Measurements from ENCODE around the gene IGDCC3.
"Not testable (repeated sequence)": the region's sequence is repeated elsewhere in the genome, so short reads cannot be mapped to it uniquely, and the experiment has no call there.

The IGDCC3 gene

DNA sequence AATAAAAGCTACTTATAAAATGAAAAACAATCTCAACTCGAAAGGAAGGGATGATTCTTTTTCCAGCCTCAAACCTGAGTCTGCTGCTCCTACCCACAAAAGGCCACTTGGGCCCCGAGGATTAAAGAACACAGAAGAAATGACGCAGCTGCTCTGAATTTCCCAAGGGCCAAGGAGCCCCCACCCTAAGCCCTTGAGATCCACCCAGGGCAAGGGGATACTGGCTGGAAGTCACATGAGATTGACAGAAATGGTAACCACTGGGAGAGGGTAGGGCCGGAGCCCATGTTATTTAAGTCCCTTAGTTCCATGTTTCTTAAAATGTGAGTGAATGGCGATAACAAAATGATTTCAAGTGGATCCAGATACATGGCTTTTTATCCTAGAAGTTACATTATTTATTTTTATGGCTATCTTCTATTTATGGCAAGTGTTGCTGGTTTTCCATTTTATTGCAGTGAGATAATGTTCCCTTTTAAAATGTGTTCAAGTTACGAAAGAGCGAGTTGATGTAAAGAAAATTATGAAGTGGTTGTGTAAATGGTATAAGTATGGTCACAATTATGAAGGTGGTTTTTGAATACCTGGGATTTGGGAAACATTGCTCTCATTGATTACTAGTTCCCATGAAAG lies 28.1 kb upstream of the IGDCC3 start:
- no peak for DNase-seq

DNA sequence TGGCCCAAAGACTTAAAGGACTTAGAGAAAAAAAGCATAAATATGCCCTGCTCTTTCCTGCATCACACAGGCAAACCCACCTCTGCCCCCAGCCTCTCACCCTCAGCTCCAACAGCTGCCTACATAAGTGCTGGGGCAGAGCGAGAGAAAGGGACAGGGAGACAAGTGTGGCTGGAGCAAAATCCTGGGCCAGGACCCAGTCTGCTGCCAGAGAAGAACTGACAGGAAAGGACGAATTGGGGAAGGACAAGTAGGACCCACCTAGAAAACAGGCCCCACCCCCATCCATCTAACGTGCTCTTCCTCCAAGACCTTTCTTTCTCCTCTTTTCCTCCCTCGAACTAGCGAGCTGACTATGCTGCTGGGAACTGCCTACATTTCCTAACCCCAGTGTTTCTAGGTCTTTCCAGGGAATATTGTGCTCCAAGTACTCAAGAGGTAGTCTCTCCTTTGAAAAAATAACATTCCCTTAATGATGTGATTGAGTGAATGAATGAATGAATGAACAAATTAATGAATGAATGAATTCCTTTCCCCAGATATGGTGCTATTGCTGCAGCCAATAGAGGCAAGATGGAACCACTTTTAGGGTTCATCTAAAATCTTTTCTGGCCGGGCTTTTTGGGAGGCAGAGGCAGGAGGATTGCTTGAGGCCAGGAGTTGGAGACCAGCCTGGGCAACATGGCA lies 26.5 kb upstream of the IGDCC3 start:
- no peak for DNase-seq

DNA sequence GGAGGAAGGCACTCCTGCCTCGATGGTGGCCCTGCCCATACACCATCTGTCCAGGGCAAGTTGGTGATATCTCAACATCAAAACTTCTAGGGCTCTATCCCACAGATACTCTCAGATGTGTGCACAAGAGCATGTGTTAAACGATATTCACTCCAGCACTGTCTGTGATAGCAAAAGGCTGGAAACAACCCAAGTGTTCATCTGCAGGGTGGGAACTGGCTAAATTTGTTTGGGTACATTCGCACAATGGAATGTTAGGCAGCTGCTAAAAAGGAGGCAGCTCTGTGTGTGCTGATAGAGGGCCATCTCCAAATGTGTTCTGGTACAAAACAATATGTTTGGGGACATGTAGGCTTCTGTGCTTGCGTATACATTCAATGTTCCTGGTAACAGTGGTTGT lies 25.2 kb upstream of the IGDCC3 start:
- DNase-seq, result no peak

DNA sequence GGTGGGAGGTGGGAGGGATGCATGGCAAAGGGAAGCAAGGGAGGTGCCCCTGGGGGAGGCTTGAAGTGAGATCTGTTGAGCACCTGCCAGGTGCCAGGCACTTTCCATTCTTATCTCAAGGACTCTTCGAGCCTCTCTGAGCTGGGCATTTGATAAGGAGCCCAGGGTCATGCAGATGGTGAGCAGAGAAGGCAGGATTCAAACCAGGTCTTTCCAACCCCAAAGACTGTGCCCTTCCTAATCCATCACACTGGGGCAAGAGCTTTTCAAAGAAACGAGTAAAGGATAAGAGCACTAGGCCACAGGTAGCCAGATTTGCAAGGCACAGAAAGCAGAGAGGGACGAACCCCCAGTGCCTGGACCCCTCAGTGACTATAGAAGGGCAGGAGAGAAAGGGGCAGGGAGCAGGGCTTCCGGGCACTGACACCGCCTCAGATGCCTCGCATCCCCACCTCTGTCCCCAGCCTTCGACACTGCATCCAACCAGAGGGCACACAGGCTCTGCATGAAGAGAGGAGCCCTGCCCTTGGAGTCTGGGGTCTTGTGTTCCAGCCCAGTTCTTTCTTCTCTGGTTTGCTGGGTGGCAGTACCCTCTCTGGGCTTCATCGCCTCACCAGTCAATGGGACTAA lies 23.9 kb upstream of the IGDCC3 start:
- no peak for DNase-seq

DNA sequence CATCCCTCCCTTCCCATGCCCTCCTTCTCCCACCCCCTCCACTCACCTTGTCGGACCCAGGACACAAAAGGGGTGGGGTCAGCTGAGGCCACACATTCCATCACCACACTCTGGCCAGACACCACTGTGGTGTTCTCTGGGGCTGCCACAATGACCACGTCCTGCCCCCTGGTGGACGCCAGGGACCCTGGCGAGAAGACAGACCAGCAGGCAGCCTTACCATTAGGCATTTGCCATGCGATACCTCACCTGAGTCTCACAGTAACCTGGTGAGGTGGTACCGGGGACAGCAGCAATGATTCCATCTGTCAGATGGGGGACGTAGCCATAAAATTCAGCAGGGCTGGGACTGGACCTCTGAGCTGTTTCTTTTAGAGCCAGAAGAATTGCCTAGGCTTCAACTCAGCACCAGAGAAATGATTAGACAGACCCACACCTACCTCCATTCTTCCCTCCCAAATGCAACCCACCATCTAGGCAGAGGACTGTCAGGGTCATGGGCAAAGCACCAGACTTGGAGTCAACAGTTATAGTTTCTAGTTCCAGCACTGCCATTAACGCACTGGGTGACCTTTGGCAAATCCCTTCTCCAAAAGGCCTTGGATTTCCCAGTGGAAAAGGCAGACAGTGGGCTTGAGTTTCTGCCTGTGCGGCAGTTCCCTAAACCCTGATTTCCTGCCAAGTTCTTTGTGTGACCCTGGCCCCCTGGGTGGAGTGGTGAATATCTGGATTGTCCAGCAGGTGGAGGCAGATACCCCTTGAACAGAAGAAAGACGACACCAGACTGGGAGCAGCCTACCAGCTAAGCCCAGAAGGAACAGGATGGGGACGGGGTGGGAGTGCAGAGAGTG lies 23.2 kb upstream of the IGDCC3 start:
- peak; percentile 86 for DNase-seq

DNA sequence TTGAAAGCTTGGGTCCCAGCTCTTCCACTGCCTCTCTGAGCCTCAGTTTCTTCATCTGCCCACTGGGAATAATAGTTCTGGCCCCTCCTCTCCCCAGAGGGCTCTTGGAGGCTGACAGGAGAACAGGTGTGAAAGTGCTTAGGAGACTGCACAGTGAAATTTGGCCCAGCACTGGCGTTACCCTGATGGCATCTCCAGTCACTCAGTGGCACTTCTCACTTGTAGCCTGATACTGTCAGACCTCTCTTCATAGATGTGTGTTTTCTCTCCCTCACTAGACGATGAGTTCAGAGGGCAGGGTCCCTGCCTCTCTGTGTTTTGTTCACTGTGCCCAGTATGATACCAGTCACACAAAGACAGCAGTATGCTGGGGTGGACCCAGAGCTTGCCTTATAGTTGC lies 22.2 kb upstream of the IGDCC3 start:
- DNase-seq, result no peak

DNA sequence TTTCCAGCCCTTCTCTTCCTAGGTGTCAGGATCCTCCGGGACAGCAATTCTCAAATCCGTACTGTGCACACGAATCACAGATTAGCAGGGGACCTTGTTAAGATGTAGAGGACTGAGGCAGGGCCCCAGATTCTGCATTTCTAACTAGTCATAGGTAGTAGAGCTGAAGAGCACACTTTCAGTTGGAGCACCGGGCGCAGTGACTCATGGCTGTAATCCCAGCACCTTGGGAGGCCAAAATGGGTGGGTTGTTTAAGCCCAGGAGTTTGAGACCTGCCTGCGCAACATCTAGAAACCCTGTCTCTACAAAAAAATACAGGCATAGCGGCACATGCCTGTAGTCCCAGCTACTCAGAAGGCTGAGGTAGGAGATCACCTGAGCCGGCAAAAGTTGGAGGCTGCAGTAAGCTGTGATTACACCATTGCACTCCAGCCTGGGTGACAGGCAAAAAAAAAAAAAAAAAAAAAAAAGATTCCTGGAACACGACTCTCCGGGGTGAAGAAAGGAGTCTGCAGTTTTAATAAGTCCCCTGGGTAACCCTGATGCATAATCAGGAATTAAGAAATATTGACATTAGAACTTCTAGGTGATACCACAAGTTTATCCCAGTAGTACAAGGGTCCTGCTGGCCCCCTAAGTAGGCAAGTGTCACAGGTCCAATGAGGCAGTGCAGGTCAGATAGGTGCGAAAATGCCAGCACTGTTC lies 21.4 kb upstream of the IGDCC3 start:
- no peak for DNase-seq

DNA sequence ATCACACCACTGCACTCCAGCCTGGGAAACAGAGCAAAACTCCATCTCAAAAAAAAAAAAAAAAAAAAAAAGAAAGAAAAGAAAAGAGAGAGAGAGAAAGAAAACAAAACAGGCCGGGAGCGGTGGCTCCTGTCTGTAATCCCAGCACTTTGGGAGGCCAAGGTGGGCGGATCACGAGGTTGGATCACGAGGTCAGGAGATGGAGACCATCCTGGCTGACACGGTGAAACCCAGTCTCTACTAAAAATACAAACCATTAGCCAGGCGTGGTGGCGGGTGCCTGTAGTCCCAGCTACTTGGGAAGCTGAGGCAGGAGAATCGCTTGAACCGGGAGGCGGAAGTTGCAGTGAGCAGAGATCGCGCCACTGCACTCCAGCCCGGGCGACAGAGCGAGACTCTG lies 20.7 kb upstream of the IGDCC3 start:
- DNase-seq, result not testable (repeated sequence)

DNA sequence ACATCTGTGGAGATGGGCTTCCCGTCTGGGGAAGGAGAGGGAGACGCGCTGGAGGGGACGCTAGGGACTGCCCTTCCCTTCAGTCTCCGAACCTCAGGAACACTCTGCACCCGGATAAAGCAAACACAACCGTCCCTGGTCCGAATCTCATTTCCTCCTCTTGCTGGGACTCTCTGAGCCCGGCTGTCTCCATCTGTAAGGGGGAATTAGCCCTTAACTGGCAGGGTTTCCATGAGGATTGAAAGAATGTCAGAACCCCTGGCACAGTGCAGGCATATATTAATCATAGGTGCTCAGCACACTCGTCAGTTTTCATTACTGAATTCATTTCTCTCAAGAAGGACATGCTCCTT lies 19.1 kb upstream of the IGDCC3 start:
- no peak for DNase-seq

DNA sequence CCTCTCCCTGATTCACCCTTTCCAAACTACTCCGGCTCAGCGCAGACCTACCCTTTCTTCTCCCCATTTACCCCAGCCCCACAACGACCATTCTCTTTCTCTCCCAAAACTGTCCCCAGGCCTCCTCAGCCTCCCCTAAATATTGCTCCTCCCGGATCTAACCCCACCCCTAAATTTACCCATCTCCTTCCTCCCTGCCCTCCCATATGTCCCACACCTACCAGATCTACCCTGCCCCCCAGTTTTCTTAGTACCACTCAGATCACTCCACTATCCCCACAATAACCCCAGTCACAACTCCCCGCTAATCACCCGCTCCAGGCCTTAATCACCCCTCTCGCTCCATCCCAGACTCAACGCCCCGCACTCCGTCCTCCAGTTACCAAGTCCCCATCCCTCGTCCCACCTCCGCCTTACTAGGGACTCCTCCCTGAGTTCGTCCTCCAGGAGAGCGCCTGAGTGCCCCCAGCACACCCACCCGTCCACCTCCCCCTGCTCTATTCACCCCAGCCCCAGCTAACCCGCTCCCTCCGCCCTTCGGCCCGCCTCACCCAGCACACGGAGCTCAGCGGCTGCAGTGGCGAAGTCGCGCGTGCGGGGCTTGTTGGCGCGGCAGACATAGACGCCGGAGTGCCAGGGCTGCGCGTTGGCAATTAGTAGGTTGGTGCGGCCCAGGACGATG lies 18.6 kb upstream of the IGDCC3 start:
- no peak for DNase-seq

DNA sequence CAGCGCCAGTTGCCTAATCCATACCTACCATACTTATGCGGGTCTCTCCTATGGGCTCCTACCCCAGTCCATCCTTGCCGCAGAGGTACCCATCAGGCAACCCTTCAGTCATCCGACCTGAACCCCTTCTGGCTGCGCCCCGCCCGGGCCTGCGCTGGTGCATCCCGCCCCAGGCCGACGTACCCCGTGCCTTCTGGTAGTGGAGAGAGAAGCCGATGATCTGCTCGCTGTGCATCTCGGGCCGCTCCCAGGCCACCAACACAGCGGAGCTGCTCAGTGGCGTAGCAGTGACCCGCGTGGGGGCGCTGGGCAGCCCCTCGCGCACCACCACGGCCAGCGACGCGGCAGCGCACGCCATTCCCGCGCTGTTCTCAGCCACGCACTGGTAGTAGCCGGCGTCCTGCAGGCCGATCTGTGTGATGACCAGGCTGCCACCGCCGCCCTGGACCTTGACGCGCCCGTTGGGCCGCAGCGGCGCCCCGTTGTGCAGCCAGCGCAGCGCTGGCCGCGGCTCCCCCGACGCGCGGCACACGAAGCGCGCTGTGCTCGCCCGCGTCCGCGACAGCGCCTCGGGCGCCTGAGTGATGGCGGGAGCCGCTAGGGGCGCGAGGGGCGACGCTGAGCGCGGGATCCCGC lies 17.9 kb upstream of the IGDCC3 start:
- no peak for DNase-seq

DNA sequence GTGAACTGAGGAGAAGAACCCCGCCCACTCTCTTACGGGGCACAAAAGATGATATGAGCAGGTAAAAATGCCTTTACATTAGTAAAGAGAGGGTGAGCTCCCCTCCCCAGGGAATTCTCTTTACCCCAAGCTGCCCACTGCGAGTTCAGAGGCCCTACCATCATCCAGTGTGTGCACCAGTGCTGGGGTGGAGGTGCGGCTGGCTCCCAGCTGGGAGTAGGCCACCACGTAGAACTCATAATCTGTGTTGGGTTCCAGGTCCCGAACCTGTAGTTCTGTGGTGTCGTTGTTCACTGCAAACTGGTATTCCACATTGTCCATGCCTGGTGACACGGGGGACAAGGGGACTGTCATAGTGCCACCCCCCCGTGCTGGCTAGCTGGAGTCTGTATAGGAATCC lies 17.1 kb upstream of the IGDCC3 start:
- DNase-seq, result no peak

DNA sequence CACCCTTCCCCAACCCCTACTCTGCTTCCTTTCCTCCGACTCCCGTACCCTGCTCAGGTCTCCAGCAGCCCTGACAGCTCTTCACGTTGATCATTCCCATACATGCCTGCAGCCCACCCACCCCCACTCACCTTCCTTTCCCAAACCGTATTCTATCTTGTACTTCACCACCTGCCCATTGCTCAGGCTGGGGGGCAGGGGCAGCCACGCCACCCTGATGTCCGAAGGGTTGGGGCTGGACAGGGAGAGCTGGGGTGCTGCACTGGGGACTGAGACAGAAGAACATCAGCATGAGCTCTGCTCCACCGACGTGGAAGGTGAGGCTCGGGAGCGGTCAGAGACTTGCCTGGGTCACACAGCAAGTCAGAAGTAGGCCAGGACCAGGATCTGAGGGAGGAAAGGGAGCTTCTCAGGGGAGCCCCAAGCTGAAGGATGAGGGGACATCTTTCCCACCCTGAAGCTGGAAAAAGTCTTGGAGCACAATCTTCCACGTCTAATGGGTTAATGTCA lies 16.5 kb upstream of the IGDCC3 start:
- no peak for DNase-seq

DNA sequence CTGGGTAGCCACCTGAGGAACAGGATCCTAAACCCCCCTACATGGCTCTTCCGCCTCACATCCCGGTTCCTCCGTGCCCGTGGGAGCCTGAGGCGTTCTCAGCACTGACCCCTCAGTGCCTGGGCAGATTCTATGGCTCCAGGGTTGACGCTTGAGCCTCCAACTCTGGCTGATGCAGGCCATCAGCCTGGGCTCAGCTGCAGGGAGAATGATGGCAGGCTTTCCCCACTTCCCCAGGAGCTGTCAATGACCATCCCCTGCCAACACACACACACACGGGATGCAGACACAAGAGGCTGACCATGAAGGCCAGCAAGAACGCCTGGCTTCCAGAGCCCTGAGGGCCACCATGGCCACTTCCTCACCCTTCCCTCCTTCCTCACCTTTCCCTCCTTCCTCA lies 15.8 kb upstream of the IGDCC3 start:
- no peak for DNase-seq

DNA sequence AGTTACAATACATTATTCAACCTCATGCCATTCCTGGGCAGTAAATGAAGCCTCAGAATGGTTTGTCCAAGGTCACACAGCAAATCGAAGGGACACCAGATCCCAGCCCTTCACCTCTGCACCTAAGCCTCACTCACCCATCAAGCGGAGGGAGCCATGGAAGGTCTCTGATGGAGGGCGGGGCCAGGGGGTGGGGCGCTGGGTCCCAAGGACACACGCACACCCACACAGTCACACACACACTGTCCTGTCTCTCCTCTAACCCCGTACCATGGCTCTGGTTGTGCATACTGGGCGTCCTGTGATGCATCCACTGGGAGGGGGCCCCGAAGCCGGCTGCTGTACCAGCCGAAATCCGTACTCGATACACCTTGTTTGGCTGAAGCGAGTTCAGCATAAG lies 15.3 kb upstream of the IGDCC3 start:
- DNase-seq, result no peak

DNA sequence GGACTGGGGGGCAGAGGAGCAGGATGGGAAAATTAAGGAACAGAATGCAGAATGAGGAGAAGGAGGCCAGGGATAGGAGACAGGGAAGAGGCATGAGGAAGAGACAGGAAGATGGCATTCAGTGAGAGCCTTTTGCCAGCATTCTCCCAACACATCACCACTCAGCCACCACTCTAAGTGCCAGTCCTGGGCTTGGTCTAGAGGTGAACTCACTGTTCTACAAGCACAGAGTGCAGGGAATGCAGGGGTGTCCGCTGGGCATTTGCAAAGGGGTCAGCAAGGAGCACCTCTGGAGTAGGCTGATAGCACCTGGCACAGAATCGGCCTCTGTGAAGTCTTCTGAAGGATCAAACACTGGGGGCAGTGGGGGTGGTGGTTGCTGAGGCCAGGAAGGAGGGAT lies 14.6 kb upstream of the IGDCC3 start:
- no peak for DNase-seq

DNA sequence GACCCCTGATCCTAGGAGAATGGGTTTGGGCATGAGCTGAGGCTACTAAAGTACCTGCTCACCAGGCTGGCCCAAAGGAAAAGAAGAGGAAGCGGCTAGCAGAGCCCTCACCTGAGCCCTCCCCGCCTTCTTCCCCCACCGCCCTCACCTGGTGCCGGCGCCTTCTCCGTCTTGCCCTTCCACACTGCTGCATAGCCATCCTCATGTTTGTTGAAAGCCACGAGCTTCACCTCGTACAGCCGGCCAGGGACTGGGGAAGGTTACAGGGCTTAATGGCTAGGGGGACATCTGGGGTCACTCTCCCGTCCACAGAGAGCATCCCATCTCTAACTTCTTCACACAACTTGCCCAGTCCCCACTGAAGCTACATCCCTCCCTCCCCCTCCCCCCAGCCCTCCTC lies 13.9 kb upstream of the IGDCC3 start:
- DNase-seq, result no peak

DNA sequence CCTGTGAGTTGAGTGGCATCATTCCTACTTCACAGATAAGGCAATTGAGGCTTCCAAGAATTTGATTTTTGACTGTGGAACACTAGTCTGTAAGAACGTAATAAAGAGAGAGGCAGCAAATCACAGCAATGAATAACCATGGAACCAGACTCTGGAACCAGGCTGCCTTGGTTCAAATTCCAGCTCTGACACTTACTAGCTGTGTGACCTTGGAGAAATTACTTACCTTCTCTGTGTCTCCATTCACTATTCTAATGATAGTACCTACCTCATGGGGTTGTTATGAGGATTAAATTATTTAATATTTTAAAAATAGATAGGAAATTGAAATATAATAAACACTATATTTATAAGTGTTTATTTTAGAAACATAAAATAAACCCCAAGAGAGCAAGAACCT lies 12.6 kb upstream of the IGDCC3 start:
- DNase-seq, result no peak

DNA sequence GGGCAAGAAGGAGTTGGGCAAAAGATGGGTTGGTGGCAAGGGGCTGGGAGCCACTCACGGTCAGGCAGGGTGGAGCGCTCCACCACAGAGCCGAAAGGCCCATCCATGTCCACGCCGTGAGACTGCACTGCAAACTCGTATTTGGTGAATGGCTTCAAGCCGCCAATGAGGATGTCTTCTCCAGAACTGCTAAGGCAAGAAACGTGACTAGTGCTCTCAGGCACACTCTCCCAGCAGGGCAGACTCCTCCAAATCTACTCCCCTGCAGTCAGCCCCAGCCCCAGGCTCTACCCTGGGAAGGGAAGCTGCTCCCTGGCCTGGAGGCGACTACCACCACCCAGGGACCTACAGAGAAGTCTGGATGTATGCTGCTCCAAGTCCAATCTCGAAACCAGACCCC lies 11.4 kb upstream of the IGDCC3 start:
- no peak for DNase-seq

DNA sequence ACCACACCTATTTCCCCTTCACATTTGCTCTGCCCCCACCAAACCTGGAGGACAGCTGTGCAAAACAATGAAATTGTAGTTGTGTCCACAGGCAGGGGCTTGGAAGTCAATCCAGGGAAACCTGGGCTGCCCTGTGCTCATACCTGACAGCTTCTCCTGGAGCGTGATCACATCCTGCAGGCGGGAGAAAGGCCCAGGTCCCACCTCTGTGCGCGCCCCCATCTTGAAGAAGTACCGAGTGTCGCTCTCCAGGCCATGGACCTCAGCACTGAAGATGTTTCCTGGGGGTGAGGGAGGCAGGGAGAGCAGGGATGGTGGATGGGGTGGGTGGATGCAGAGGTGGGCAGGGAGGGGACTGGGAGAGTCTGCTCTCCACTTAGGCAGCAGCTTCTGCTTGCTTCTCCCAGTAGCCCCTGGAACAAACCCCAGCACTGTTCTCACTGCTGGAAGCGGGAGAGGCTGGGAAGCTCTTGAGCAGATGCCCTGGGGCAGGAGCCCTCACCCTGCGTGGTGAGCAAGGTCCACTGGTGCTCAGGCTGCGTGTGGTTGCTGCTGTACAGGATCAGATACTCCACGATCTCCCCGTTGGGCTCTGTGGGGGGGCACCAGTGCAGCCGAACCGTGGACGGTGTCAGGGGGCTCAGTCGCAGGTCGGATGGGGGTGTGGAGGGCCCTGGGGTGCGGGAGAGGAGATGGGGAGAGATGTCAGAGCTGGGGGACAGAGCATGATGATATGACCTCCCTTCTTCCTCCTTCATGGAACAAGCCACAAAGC lies 10.7 kb upstream of the IGDCC3 start:
- DNase-seq, result no peak

DNA sequence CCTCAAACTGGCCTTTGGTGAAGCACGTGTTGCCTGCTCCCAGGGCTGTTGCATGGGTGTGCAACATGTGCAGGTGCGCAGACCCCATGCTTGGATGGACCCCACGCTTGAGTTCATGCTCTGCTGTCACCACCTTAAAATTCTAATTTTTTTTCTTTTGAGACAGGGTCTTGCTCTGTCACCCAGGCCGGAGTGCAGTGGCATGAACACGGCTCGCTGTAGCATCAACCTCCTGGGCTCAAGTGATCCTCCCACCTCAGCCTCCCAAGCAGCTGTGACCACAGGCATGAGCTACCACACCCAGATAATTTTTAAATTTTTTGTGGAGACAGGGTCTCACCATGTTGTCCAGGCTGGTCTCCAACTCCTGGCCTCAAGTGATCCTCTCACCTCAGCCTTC lies 9.1 kb upstream of the IGDCC3 start:
- DNase-seq, result no peak

Measured in right hindlimb (tissue), 1 donor.